Heart left ventricle (tissue), 16 donors: ENCODE data around the gene CTSF. TPM values are rescaled to one million over a fixed set of nuclear protein-coding genes. Genes with fewer than 3 reads are reported as not detected.

Experiments used
- ATAC-seq, 4 donors: fragments of 200-7000 bp; cut with Tn5 transposase; one replicate each; pipeline ENCODE4 v1.9.1; 2020 to 2022; ENCODE audit warnings: moderate library complexity in 4 of 4, mild to moderate bottlenecking in 3 of 4, moderate number of reproducible peaks in 1 of 4
- DNase-seq, 5 donors: peaks; one replicate each; pipeline ENCODE4 v3.0.0-alpha.2; 2020
- H3K27ac ChIP-seq, 12 donors: fragments of 200-600 bp; sonication (generic) in 4 of 12; one replicate each; pipeline versions ENCODE4 v1.5.0 to v1.8.0; 2016 to 2022; ENCODE audit warnings: mild to moderate bottlenecking in 2 of 12
- H3K27me3 ChIP-seq, 9 donors: fragments of 200-600 bp; sonication (generic) in 2 of 9; one replicate each; pipeline versions ENCODE4 v1.5.1 to v1.8.0; 2016 to 2022; ENCODE audit warnings: mild to moderate bottlenecking in 3 of 9
- H3K36me3 ChIP-seq, 9 donors: fragments of 200-600 bp; sonication (generic) in 2 of 9; one replicate each; pipeline versions ENCODE4 v1.5.0 to v1.8.0; 2018 to 2022; ENCODE audit warnings: mild to moderate bottlenecking in 2 of 9
- H3K4me1 ChIP-seq, 12 donors: fragments of 200-600 bp; sonication (generic) in 4 of 12; one replicate each; pipeline versions ENCODE4 v1.5.0 to v1.8.0; 2016 to 2022; ENCODE audit warnings: mild to moderate bottlenecking in 3 of 12
- H3K4me3 ChIP-seq, 12 donors: fragments of 200-600 bp; sonication (generic) in 4 of 12; one replicate each; pipeline versions ENCODE4 v1.5.0 to v1.8.0; 2017 to 2022; ENCODE audit warnings: mild to moderate bottlenecking in 9 of 12, moderate library complexity in 4 of 12
- H3K9me3 ChIP-seq, 12 donors: fragments of 200-600 bp; sonication (generic) in 4 of 12; one replicate each; pipeline versions ENCODE4 v1.5.0 to v1.8.0; 2016 to 2022; ENCODE audit warnings: mild to moderate bottlenecking in 1 of 12
- CTCF ChIP-seq, 12 donors: fragments of 200-600 bp; sonication (generic) in 4 of 12; IDR thresholded peaks; one replicate each; pipeline versions ENCODE4 v1.5.0 to v1.8.0; 2018 to 2022; ENCODE audit warnings: antibody characterized with exemption in 12 of 12, mild to moderate bottlenecking in 5 of 12
- POLR2A ChIP-seq, 2 donors: fragments of 450-650 bp; IDR thresholded peaks; one replicate each; pipeline ENCODE4 v1.6.1; 2017; ENCODE audit warnings: antibody characterized with exemption in 2 of 2, mild to moderate bottlenecking in 2 of 2, moderate library complexity in 2 of 2
- WGBS, 4 donors: extraction: QIAGEN DNeasy Blood & Tissue Kit in 2 of 4; methylation state at CpG; one replicate each; pipeline versions ENCODE4 v1.1.5 to v1.1.7; 2013 to 2018; 5-methylcytosine and 5-hydroxymethylcytosine counted together
- intact Hi-C, 10 donors: fragments of 100-400 bp; cut with DNase I; formaldehyde crosslinking; loops; one replicate each; pipeline versions ENCODE4 v1.11.1 to v1.14.2; 2022
- polyA plus RNA-seq, 2 donors: library from polyadenylated mRNA; stranded (reverse); fragments of 200-250 nt; gene quantifications; one replicate each; pipeline ENCODE4 v1.2.3, GENCODE V29; 2013
- total RNA-seq, 9 donors: library from RNA; depleted of rRNA in 2 of 9; stranded (reverse); fragments of >200 nt in 2 of 9; fragmentation: NEBNext Ultra II Directional in 3 of 9; extraction: Animal tissue kit (Norgen Biotek cat#: 25700) in 3 of 9; gene quantifications; one replicate each; pipeline versions ENCODE4 v1.1.0 to v1.2.4, GENCODE V29; 2016 to 2023
- donor health status: ischemic (EF 13 %, LVEDD 7.1; RV severe dilation, severe dysfunction).
- donor health status: healthy with polysubstance abuse.
- donor health status: DM: no; HTN: yes; CAD: no.
- donor health status: DM: no; HTN: no; CAD: no.
- donor health status: ischemic (EF 25% LVEDD 6.9; RV normal size, moderate dysfunction).
- donor health status: ischemic (EF 25% LVEDD 5.7; RV mildly dilated, moderate dysfunction).
- donor health status: healthy.
- donor health status: DM: yes; HTN: yes; CAD: no.
- donor health status: ischemic (EF 35%, LVEDD 5.7; RV mildly dilated, moderate dysfunction).
- donor health status: nonischemic (EF 11% LVEDD 7.7; RV severe dilation, severe dysfunction).
- donor health status: DM: yes; HTN: yes; CAD: no.
- donor health status: PGD.
- donor health status: ischemic (EF 29% LVEDD 5.4; RV normal size, mild dysfunction).
- donor health status: nonischemic (EF 23%, LVEDD 6.1; RV moderate dilation, normal function).

CTSF gene
- total and polyA plus RNA-seq, 11 donors: 17.7 to 76.4 (median 50.7) TPM

GRCh38 chr11:66561178-66561974, 7.0 kb downstream of the CTSF start:
- peaks cover 0 to 13% (median 0%) of the 10 kb centered on the region in 9 donors for H3K36me3 ChIP-seq

GRCh38 chr11:66559866-66560676, 8.3 kb downstream of the CTSF start:
- 75 to 85% (median 80%) methylated on average over 19 to 27 of the region's 27 CpGs for WGBS, 4 donors
- no peak overlapping the region for H3K4me3 ChIP-seq
- H3K9me3 ChIP-seq: no peaks in the 10 kb centered on the region
- intact Hi-C loops: loop anchor here in 1 of 10 donors (10.0 kb wide), 1 partner anchor 275 kb away; no protein-coding TSS in a partner anchor
- no peak for DNase-seq
- H3K36me3 ChIP-seq: peaks cover 0 to 3% (median 0%) of the 10 kb centered on the region in 9 donors
- no peak for ATAC-seq
- peaks cover 0 to 19% (median 3%) of the 10 kb centered on the region in 9 donors for H3K27me3 ChIP-seq
- H3K4me1 ChIP-seq: peaks cover 0 to 8% (median 6%) of the 10 kb centered on the region in 12 donors
- no peak overlapping the region for H3K27ac ChIP-seq
- TF ChIP-seq POLR2A (IDR thresholded peaks at IDR 0.05) (no peak), CTCF (IDR thresholded peaks at IDR 0.05) (no peak)

More at GRCh38 chr11:66561178-66561974, 7.0 kb downstream of the CTSF start:
- TF ChIP-seq CTCF (IDR thresholded peaks at IDR 0.05): no peak
- no peak for TF ChIP-seq POLR2A (IDR thresholded peaks at IDR 0.05)
- 79 to 86% (median 80%) methylated on average over 13 to 14 of the region's 14 CpGs for WGBS, 4 donors
- H3K4me1 ChIP-seq: peaks cover 0 to 8% (median 6%) of the 10 kb centered on the region in 12 donors
- no peak for DNase-seq
- peaks cover 0 to 19% (median under 1%) of the 10 kb centered on the region in 9 donors for H3K27me3 ChIP-seq
- no peaks in the 10 kb centered on the region for H3K9me3 ChIP-seq
- ATAC-seq: no peak
- no peak overlapping the region for H3K4me3 ChIP-seq
- intact Hi-C loops: loop anchor here in 1 of 10 donors (10.0 kb wide), 1 partner anchor 273 kb away; no protein-coding TSS in a partner anchor
- H3K27ac ChIP-seq: no peak overlapping the region

DNA sequence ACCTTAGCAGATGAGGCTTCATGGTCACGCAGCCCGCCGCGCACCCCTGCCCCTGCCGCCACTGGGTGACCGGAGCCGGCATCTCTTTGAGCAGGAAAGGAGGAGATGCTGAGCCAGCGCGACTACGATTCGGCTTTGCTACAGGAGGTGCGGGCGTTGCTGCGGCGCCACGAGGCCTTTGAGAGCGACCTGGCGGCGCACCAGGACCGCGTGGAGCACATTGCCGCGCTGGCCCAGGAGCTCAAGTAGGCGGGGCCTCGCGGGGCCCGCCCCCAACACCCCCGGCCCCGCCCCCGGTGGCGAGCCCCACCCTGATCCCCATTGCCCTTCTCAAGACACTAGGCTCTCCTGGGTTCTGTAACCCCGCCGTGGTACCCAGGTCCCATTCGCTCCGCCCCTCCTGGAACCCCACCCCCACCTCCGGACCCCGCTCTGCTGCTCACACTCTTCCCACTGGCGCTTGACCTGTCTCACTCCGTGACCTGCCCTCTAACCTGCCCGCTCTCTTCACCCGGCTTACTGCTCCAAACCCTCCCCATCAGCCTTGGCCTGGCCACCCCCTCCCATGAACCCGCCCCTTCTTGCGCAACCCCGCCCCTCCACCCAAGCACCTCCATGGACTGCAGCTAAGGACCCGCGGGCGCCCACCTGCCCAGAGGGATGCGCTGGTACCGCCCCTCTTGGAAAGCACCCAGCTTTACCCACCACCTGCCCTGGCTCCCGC, 9.1 kb downstream of the CTSF start:
- DNase-seq (peak in 1 of 5 donors; percentile 54), ATAC-seq (peak in 2 of 4 donors; percentile 38 to 48)
- H3K4me1 ChIP-seq: peaks cover 0 to 8% (median 6%) of the 10 kb centered on the region in 12 donors
- 10 to 18% (median 14%) methylated on average over 17 to 50 of the region's 50 CpGs for WGBS, 4 donors
- no peaks in the 10 kb centered on the region for H3K9me3 ChIP-seq
- TF ChIP-seq CTCF (IDR thresholded peaks at IDR 0.05) (no peak), POLR2A (IDR thresholded peaks at IDR 0.05) (no peak)
- H3K36me3 ChIP-seq: peaks cover 0 to 3% (median 0%) of the 10 kb centered on the region in 9 donors
- peak overlapping the region in 4 of 12 donors; percentile 7 to 21 (median 12) for H3K4me3 ChIP-seq
- no peak overlapping the region for H3K27ac ChIP-seq
- H3K27me3 ChIP-seq: peaks cover 0 to 19% (median 3%) of the 10 kb centered on the region in 9 donors
- intact Hi-C loops: no loop called here
